CD14-positive monocyte (primary cell): Measurements from ENCODE around the gene EHF. TPM values are rescaled to one million over a fixed set of nuclear protein-coding genes. Genes with fewer than 3 reads are reported as not detected.
A peak's percentile ranks its signal among the peaks of the same experiment; 100 is the strongest.

ENCODE experiments used
- DNase-seq, 3 donors: peaks; one replicate each; pipeline ENCODE4 v3.0.0-alpha.2; 2011 to 2022
- H2AFZ ChIP-seq: 2 replicates; pipeline ENCODE4 v1.6.0; 2012; ENCODE audit warnings: mild to moderate bottlenecking, low read depth, low read length, inconsistent platforms; ENCODE audit not compliant: insufficient read depth, poor library complexity, severe bottlenecking
- H3K27ac ChIP-seq, 2 donors: 1 replicate in 1 of 2; 2 replicates in 1 of 2; pipeline ENCODE4 v1.5.1; 2012 to 2013; ENCODE audit warnings: low read length in 2 of 2, control low read depth in 1 of 2, inconsistent platforms in 1 of 2, low read depth in 1 of 2, mild to moderate bottlenecking in 1 of 2
- H3K27me3 ChIP-seq, 2 donors: one replicate each; pipeline versions ENCODE4 v1.6.0 to v1.6.1; 2011 to 2013; ENCODE audit warnings: low read length in 2 of 2; ENCODE audit not compliant: control insufficient read depth in 2 of 2, insufficient read depth in 2 of 2
- H3K36me3 ChIP-seq, 2 donors: replicated peaks in 1 of 2; 1 replicate in 1 of 2; 2 replicates in 1 of 2; pipeline versions ENCODE4 v1.5.1 to v1.6.1; 2012 to 2013; ENCODE audit warnings: low read length in 2 of 2, control low read depth in 1 of 2, inconsistent platforms in 1 of 2, mild to moderate bottlenecking in 1 of 2; ENCODE audit not compliant: insufficient read depth in 2 of 2, control insufficient read depth in 1 of 2
- H3K4me1 ChIP-seq, 2 donors: 1 replicate in 1 of 2; 2 replicates in 1 of 2; pipeline versions ENCODE4 v1.5.1 to v1.6.1; 2012 to 2013; ENCODE audit warnings: low read length in 2 of 2, control low read depth in 1 of 2, inconsistent platforms in 1 of 2, mild to moderate bottlenecking in 1 of 2, moderate library complexity in 1 of 2; ENCODE audit not compliant: insufficient read depth in 2 of 2, control insufficient read depth in 1 of 2
- H3K4me2 ChIP-seq: replicated peaks from 2 replicates; pipeline ENCODE3; 2012; ENCODE audit warnings: low read length, moderate library complexity, mild to moderate bottlenecking; ENCODE audit not compliant: poor library complexity, severe bottlenecking; ENCODE audit errors: extremely low read depth
- H3K4me3 ChIP-seq, 3 experiments: fragments of 200-600 bp in 1 of 3; sonication (generic) in 1 of 3; replicated peaks in 1 of 3; 1 replicate in 2 of 3; 2 replicates in 1 of 3; pipeline ENCODE4 v1.5.1; 2011 to 2013; ENCODE audit warnings: low read length in 3 of 3, mild to moderate bottlenecking in 3 of 3, control low read depth in 2 of 3, low read depth in 2 of 3, inconsistent platforms in 1 of 3, moderate library complexity in 1 of 3
- H3K79me2 ChIP-seq: 2 replicates; pipeline ENCODE4 v1.6.0; 2012; ENCODE audit warnings: mild to moderate bottlenecking, control low read depth, inconsistent platforms, low read length, moderate library complexity; ENCODE audit not compliant: insufficient read depth
- H3K9ac ChIP-seq: 2 replicates; pipeline ENCODE4 v1.6.0; 2017; ENCODE audit warnings: low read length, mild to moderate bottlenecking; ENCODE audit not compliant: insufficient read depth, poor library complexity, severe bottlenecking
- H3K9me3 ChIP-seq, 2 donors: replicated peaks in 1 of 2; 1 replicate in 1 of 2; 2 replicates in 1 of 2; pipeline versions ENCODE4 v1.5.1 to v1.6.1; 2012 to 2013; ENCODE audit warnings: low read length in 2 of 2, control low read depth in 1 of 2; ENCODE audit not compliant: control insufficient read depth in 1 of 2, insufficient read depth in 1 of 2
- H4K20me1 ChIP-seq: 2 replicates; pipeline ENCODE4 v1.6.0; 2012; ENCODE audit warnings: mild to moderate bottlenecking, low read length, control low read depth, moderate library complexity; ENCODE audit not compliant: insufficient read depth
- H3K27ac Mint-ChIP-seq, 7 donors: one replicate each; pipeline ENCODE4 v1.8.0; 2020; ENCODE audit warnings: mild to moderate bottlenecking in 7 of 7, mixed read lengths in 7 of 7, moderate library complexity in 6 of 7, inconsistent platforms in 2 of 7
- H3K27me3 Mint-ChIP-seq, 3 donors: one replicate each; pipeline ENCODE4 v1.8.0; 2021 to 2022; ENCODE audit warnings: low read depth in 3 of 3, mild to moderate bottlenecking in 3 of 3, mixed read lengths in 3 of 3, moderate library complexity in 3 of 3, inconsistent platforms in 1 of 3
- H3K36me3 Mint-ChIP-seq, 2 donors: one replicate each; pipeline ENCODE4 v1.8.0; 2020; ENCODE audit warnings: mixed read lengths in 2 of 2, inconsistent platforms in 1 of 2, mild to moderate bottlenecking in 1 of 2
- H3K4me1 Mint-ChIP-seq: one replicate; pipeline ENCODE4 v1.8.0; 2020; ENCODE audit warnings: mild to moderate bottlenecking, mixed read lengths
- H3K4me3 Mint-ChIP-seq, 2 donors: one replicate each; pipeline ENCODE4 v1.8.0; 2020; ENCODE audit warnings: mild to moderate bottlenecking in 2 of 2, mixed read lengths in 2 of 2, moderate library complexity in 1 of 2
- H3K9me3 Mint-ChIP-seq, 7 donors: one replicate each; pipeline ENCODE4 v1.8.0; 2020 to 2022; ENCODE audit warnings: mixed read lengths in 7 of 7, mild to moderate bottlenecking in 6 of 7, moderate library complexity in 6 of 7, inconsistent platforms in 2 of 7
- CTCF ChIP-seq: fragments of 200-600 bp; IDR thresholded peaks from one replicate; pipeline ENCODE4 v1.8.0; 2022; ENCODE audit warnings: antibody characterized with exemption, mild to moderate bottlenecking
- WGBS: methylation state at CpG from one replicate; pipeline ENCODE4 v1.1.5; 2013; ENCODE audit warnings: missing lambda C conversion rate; ENCODE audit not compliant: insufficient coverage; 5-methylcytosine and 5-hydroxymethylcytosine counted together
- intact Hi-C, 2 donors: fragments of 100-400 bp; cut with micrococcal nuclease; formaldehyde crosslinking; loops; one replicate each; pipeline versions ENCODE4 v1.15.0 to v1.15.1; 2023
- polyA plus RNA-seq, 3 donors: library from polyadenylated mRNA; depleted of rRNA in 1 of 3; unstranded in 2 of 3; stranded (reverse) in 1 of 3; fragments of 300-500 nt in 2 of 3; fragments of >200 nt in 1 of 3; fragmentation: Illumina TruSeq in 2 of 3; gene quantifications; 1 replicate in 2 of 3; 2 replicates in 1 of 3; pipeline ENCODE4 v1.2.3, GENCODE V29; 2012 to 2021

Gene EHF
- polyA plus RNA-seq, 3 donors, result 0.17 to 0.21 TPM; not detected in 1

GRCh38 chr11:34674038-34674437, 53.1 kb downstream of the EHF start:
- no peak overlapping the region for H3K27ac Mint-ChIP-seq
- peaks cover 0 to 5% (median 4%) of the 10 kb centered on the region in 3 donors for H3K27me3 Mint-ChIP-seq
- no peaks in the 10 kb centered on the region for H3K79me2 ChIP-seq
- H3K9me3 Mint-ChIP-seq, result peaks cover 0 to 6% (median 2%) of the 10 kb centered on the region in 7 donors
- H4K20me1 ChIP-seq, result no peaks in the 10 kb centered on the region
- no peak overlapping the region for H3K4me3 Mint-ChIP-seq
- intact Hi-C loops, result no loop called here
- no peak overlapping the region for H3K27ac ChIP-seq
- no peaks in the 10 kb centered on the region for H3K9me3 ChIP-seq
- peaks cover 7% of the 10 kb centered on the region for H3K4me1 Mint-ChIP-seq
- no peaks in the 10 kb centered on the region for H3K36me3 ChIP-seq
- H2AFZ ChIP-seq, result no peak overlapping the region
- no peak for DNase-seq
- H3K4me3 ChIP-seq, result no peak overlapping the region
- no peak for TF ChIP-seq CTCF
- WGBS, result no CpG with 5 or more reads among the region's 1 CpG
- no peaks in the 10 kb centered on the region for H3K27me3 ChIP-seq
- no peaks in the 10 kb centered on the region for H3K36me3 Mint-ChIP-seq
- no peak overlapping the region for H3K9ac ChIP-seq
- peaks cover 0 to 6% of the 10 kb centered on the region in 2 donors for H3K4me1 ChIP-seq
- no peak overlapping the region for H3K4me2 ChIP-seq

GRCh38 chr11:34676227-34676626, 55.3 kb downstream of the EHF start:
- H3K27ac ChIP-seq, result no peak overlapping the region
- peaks cover 0 to 6% (median 4%) of the 10 kb centered on the region in 7 donors for H3K9me3 Mint-ChIP-seq

More at GRCh38 chr11:34676227-34676626, 55.3 kb downstream of the EHF start:
- Histone ChIP-seq H3K27me3 (no peaks in the 10 kb centered on the region), H4K20me1 (no peaks in the 10 kb centered on the region), H3K4me1 (no peaks in the 10 kb centered on the region), H2AFZ (no peak overlapping the region), H3K4me3 (no peak overlapping the region), H3K9ac (no peak overlapping the region), H3K9me3 (no peaks in the 10 kb centered on the region), H3K79me2 (no peaks in the 10 kb centered on the region), H3K4me2 (no peak overlapping the region), H3K36me3 (no peaks in the 10 kb centered on the region)
- Mint-ChIP-seq H3K27ac (peak overlapping the region in 1 of 7 donors; percentile 6), H3K27me3 (peaks cover 0 to 5% (median 4%) of the 10 kb centered on the region in 3 donors), H3K36me3 (no peaks in the 10 kb centered on the region), H3K4me1 (peaks cover under 1% of the 10 kb centered on the region), H3K4me3 (no peak overlapping the region)
- no peak for DNase-seq
- intact Hi-C loops, result no loop called here
- TF ChIP-seq CTCF, result no peak
- WGBS, result no CpG with 5 or more reads among the region's 1 CpG
